Panc1 (cell line): ENCODE data around the gene DLG2.

Source experiments
- CTCF ChIP-seq: fragments of 450-650 bp; IDR thresholded peaks from 2 replicates; pipeline ENCODE4 v1.5.1; 2017; ENCODE audit warnings: mild to moderate bottlenecking
- POLR2AphosphoS5 ChIP-seq: IDR thresholded peaks from 2 replicates; pipeline ENCODE4 v1.6.1; 2012; ENCODE audit warnings: mild to moderate bottlenecking, low read depth, low read length, moderate library complexity
- REST ChIP-seq, 2 experiments: IDR thresholded peaks; 2 replicates each; pipeline ENCODE4 v1.6.1; 2011 to 2012; ENCODE audit warnings: low read depth in 2 of 2, control low read depth in 1 of 2, low read length in 1 of 2, mild to moderate bottlenecking in 1 of 2, moderate library complexity in 1 of 2; ENCODE audit not compliant: insufficient read depth in 1 of 2
- SIN3A ChIP-seq: IDR thresholded peaks from 2 replicates; pipeline ENCODE4 v1.6.1; 2012; ENCODE audit warnings: low read depth, mild to moderate bottlenecking, low read length, moderate library complexity, borderline replicate concordance; ENCODE audit not compliant: insufficient read depth
- TCF7L2 ChIP-seq: IDR thresholded peaks from 2 replicates; pipeline ENCODE4 v1.6.1; 2011; ENCODE audit warnings: mild to moderate bottlenecking, low read depth, low read length, inconsistent platforms

GRCh38 chr11:84691830-84692229 lies 935.3 kb downstream of the DLG2 start:
- TF ChIP-seq CTCF (no peak), SIN3A (no peak), REST (IDR thresholded peaks at IDR 0.05; ENCODE audit: insufficient read depth in 1 of 2, low read depth in 2 of 2, low read length in 1 of 2) (no peak), POLR2AphosphoS5 (no peak), TCF7L2 (no peak)
